Neuronal stem cell (in vitro differentiated cells): Measurements from ENCODE around the gene COL6A3.

Source experiments
- DNase-seq: peaks from one replicate; pipeline ENCODE4 v3.0.0-alpha.2; 2013; ENCODE audit warnings: low spot score
- H2AFZ ChIP-seq: one replicate; pipeline ENCODE4 v1.6.1; 2013; ENCODE audit warnings: mild to moderate bottlenecking, low read length, inconsistent platforms
- H2AK5ac ChIP-seq: 2 replicates; pipeline ENCODE4 v1.6.1; 2013; ENCODE audit warnings: low read depth, mild to moderate bottlenecking, inconsistent platforms, low read length, moderate library complexity, mixed read lengths
- H2BK120ac ChIP-seq: 2 replicates; pipeline ENCODE4 v1.6.1; 2013; ENCODE audit warnings: low read depth, mild to moderate bottlenecking, inconsistent platforms, low read length, moderate library complexity, mixed read lengths
- H2BK12ac ChIP-seq: one replicate; pipeline ENCODE4 v1.6.1; 2013; ENCODE audit warnings: low read length, inconsistent platforms
- H2BK15ac ChIP-seq: 2 replicates; pipeline ENCODE4 v1.6.1; 2013; ENCODE audit warnings: mild to moderate bottlenecking, low read length, inconsistent platforms, mixed read lengths
- H2BK5ac ChIP-seq: one replicate; pipeline ENCODE4 v1.6.1; 2013; ENCODE audit warnings: inconsistent platforms, mild to moderate bottlenecking, low read length, moderate library complexity
- H3K14ac ChIP-seq: one replicate; pipeline ENCODE4 v1.6.1; 2013; ENCODE audit warnings: low read length, inconsistent platforms
- H3K18ac ChIP-seq: 2 replicates; pipeline ENCODE4 v1.6.1; 2013; ENCODE audit warnings: low read length, inconsistent platforms
- H3K23ac ChIP-seq: 2 replicates; pipeline ENCODE4 v1.6.1; 2013; ENCODE audit warnings: low read depth, mild to moderate bottlenecking, mixed read lengths, low read length, inconsistent platforms; ENCODE audit not compliant: poor library complexity
- H3K27ac ChIP-seq: replicated peaks from 3 replicates; pipeline ENCODE4 v1.5.1; 2013; ENCODE audit warnings: low read length, inconsistent platforms
- H3K27me3 ChIP-seq, 3 experiments: 2 replicates each; pipeline ENCODE4 v1.6.1; 2013; ENCODE audit warnings: low read length in 3 of 3, mild to moderate bottlenecking in 2 of 3, inconsistent platforms in 1 of 3, low read depth in 1 of 3, mixed read lengths in 1 of 3, moderate library complexity in 1 of 3; ENCODE audit not compliant: control insufficient read depth in 3 of 3, insufficient read depth in 3 of 3
- H3K36me3 ChIP-seq, 2 donors: replicated peaks in 1 of 2; 2 replicates each; pipeline ENCODE4 v1.6.1; 2013; ENCODE audit warnings: low read length in 2 of 2; ENCODE audit not compliant: control insufficient read depth in 2 of 2, insufficient read depth in 2 of 2
- H3K4ac ChIP-seq: 2 replicates; pipeline ENCODE4 v1.6.1; 2013; ENCODE audit warnings: inconsistent platforms, mild to moderate bottlenecking, low read length, moderate library complexity
- H3K4me1 ChIP-seq, 2 donors: 1 replicate in 1 of 2; 2 replicates in 1 of 2; pipeline ENCODE4 v1.6.1; 2013; ENCODE audit warnings: low read length in 2 of 2, low read depth in 1 of 2; ENCODE audit not compliant: control insufficient read depth in 2 of 2, insufficient read depth in 1 of 2
- H3K4me2 ChIP-seq: one replicate; pipeline ENCODE4 v1.6.1; 2013; ENCODE audit warnings: mild to moderate bottlenecking, low read length, inconsistent platforms; ENCODE audit not compliant: insufficient read depth, poor library complexity, severe bottlenecking
- H3K4me3 ChIP-seq, 2 donors: 2 replicates each; pipeline ENCODE4 v1.5.1; 2013; ENCODE audit warnings: low read length in 2 of 2, mild to moderate bottlenecking in 2 of 2, inconsistent platforms in 1 of 2, moderate library complexity in 1 of 2
- H3K79me1 ChIP-seq: one replicate; pipeline ENCODE4 v1.6.1; 2013; ENCODE audit warnings: low read depth, mild to moderate bottlenecking, inconsistent platforms, low read length, moderate library complexity
- H3K9ac ChIP-seq: one replicate; pipeline ENCODE4 v1.6.1; 2013; ENCODE audit warnings: mild to moderate bottlenecking, low read depth, low read length, inconsistent platforms; ENCODE audit not compliant: poor library complexity
- H3K9me3 ChIP-seq, 2 donors: replicated peaks in 1 of 2; 2 replicates each; pipeline versions ENCODE3 to v1.6.1; 2013; ENCODE audit warnings: low read length in 2 of 2, mild to moderate bottlenecking in 2 of 2, inconsistent platforms in 1 of 2, low read depth in 1 of 2, mixed read lengths in 1 of 2, moderate library complexity in 1 of 2; ENCODE audit not compliant: control insufficient read depth in 2 of 2, insufficient read depth in 1 of 2
- H4K8ac ChIP-seq: one replicate; pipeline ENCODE4 v1.6.1; 2013; ENCODE audit warnings: low read depth, mild to moderate bottlenecking, inconsistent platforms, low read length, moderate library complexity
- H4K91ac ChIP-seq: one replicate; pipeline ENCODE4 v1.6.1; 2013; ENCODE audit warnings: low read length, low read depth, mild to moderate bottlenecking, inconsistent platforms; ENCODE audit not compliant: poor library complexity
- WGBS, 2 donors: extraction: QIAGEN DNeasy Blood & Tissue Kit; methylation state at CpG; one replicate each; pipeline ENCODE4 v1.1.7; 2013; ENCODE audit warnings: missing lambda C conversion rate in 2 of 2, mixed read lengths in 1 of 2; ENCODE audit not compliant: insufficient read length in 2 of 2, insufficient replicate concordance in 1 of 2; ENCODE audit errors: extremely low coverage in 2 of 2; 5-methylcytosine and 5-hydroxymethylcytosine counted together

Gene COL6A3

DNA sequence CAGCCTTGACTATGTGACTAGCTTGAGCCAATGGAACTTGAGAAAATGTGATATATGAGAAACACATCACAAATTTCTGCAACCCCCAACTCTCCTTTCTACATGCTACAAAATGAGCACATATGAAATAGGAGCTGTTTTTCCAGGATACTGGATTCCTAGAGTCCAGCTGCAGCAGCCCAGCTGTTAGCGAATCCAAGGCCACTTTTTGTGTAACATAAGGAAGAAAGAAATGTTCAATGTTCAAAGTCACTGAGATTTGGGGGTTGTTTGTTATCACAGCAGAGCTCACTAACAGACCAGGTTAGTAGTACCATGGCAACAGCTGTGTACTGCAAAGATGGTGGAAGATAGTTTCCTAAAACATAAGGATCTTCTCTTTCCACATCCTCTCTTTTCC, 12.6 kb upstream of the COL6A3 start:
- no peak overlapping the region for H3K27ac ChIP-seq
- WGBS, 2 donors = no CpG with 5 or more reads among the region's 1 CpG

DNA sequence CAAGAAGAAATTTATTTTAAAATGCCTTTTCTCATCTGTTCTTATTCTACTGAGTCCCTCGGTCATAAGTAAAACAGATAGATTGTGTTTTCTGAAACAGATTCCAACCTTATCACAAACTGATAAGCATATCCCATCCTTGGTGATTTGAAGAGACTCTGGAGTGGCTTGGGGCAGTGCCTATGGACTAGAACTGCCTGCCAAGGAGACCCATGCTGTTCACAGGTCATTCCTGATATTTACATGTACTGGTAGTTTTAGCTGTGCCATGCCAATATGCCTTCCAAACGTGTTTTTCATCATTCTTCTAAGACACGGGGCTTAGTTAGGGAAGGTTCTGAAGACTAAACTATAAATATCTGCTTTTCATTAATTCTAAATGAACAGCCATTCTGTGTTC, 11.4 kb upstream of the COL6A3 start:
- Histone ChIP-seq H3K4me1 (peaks cover 0 to 5% of the 10 kb centered on the region in 2 donors), H4K91ac (no peak overlapping the region), H2AK5ac (no peak overlapping the region), H3K18ac (no peak overlapping the region), H2BK5ac (no peak overlapping the region), H2BK12ac (no peak overlapping the region), H2AFZ (no peak overlapping the region), H3K9me3 (no peaks in the 10 kb centered on the region), H2BK15ac (no peak overlapping the region), H3K4me3 (no peak overlapping the region), H3K14ac (no peak overlapping the region), H3K79me1 (no peaks in the 10 kb centered on the region), H3K23ac (no peak overlapping the region), H3K27me3 (no peaks in the 10 kb centered on the region), H4K8ac (no peak overlapping the region), H3K9ac (no peak overlapping the region), H3K27ac (no peak overlapping the region), H3K4ac (no peak overlapping the region), H3K4me2 (no peak overlapping the region), H2BK120ac (no peak overlapping the region), H3K36me3 (no peaks in the 10 kb centered on the region)
- WGBS, 2 donors = no CpG with 5 or more reads among the region's 3 CpGs
- no peak for DNase-seq

More for the DNA sequence above, 12.6 kb upstream of the COL6A3 start:
- H2AK5ac ChIP-seq = no peak overlapping the region
- DNase-seq = no peak
- no peak overlapping the region for H3K4ac ChIP-seq
- H3K36me3 ChIP-seq = no peaks in the 10 kb centered on the region
- no peak overlapping the region for H3K14ac ChIP-seq
- no peak overlapping the region for H4K91ac ChIP-seq
- H3K4me2 ChIP-seq = no peak overlapping the region
- no peak overlapping the region for H2BK120ac ChIP-seq
- no peak overlapping the region for H2BK15ac ChIP-seq
- no peak overlapping the region for H3K18ac ChIP-seq
- H4K8ac ChIP-seq = no peak overlapping the region
- no peak overlapping the region for H2BK5ac ChIP-seq
- H3K27me3 ChIP-seq = no peaks in the 10 kb centered on the region
- no peaks in the 10 kb centered on the region for H3K9me3 ChIP-seq
- no peak overlapping the region for H2AFZ ChIP-seq
- H2BK12ac ChIP-seq = no peak overlapping the region
- H3K9ac ChIP-seq = no peak overlapping the region
- H3K4me1 ChIP-seq = peaks cover 0 to 4% of the 10 kb centered on the region in 2 donors
- no peaks in the 10 kb centered on the region for H3K79me1 ChIP-seq
- H3K23ac ChIP-seq = no peak overlapping the region
- H3K4me3 ChIP-seq = no peak overlapping the region

DNA sequence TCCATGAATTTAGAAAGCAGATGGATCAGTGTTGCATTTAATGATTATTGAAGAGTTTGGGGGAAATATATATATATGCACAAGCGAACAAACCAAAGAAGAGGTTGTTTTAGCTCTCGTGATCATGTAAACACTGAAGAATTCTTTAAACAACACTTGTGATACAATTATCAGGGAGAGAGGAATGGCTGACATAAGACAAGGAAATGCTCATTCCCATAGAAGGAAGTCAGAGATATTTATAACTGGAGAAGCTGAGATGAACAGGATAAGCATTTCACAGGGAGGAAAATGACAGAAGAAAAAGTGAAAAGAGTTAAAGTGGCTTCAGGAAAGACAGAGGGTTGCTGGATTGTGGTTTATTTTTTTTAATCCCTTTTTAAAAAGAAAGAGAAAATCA, 10.6 kb upstream of the COL6A3 start:
- no peak overlapping the region for H2AFZ ChIP-seq
- no peak overlapping the region for H3K9ac ChIP-seq
- no peak for DNase-seq
- H2BK15ac ChIP-seq = no peak overlapping the region
- no peaks in the 10 kb centered on the region for H3K27me3 ChIP-seq
- H3K4me2 ChIP-seq = no peak overlapping the region
- no peak overlapping the region for H2AK5ac ChIP-seq
- H3K79me1 ChIP-seq = no peaks in the 10 kb centered on the region
- H3K4me1 ChIP-seq = peaks cover 0 to 5% of the 10 kb centered on the region in 2 donors
- WGBS, 2 donors = no CpG with 5 or more reads among the region's 2 CpGs
- H3K4me3 ChIP-seq = no peak overlapping the region
- H2BK120ac ChIP-seq = no peak overlapping the region
- H3K36me3 ChIP-seq = no peaks in the 10 kb centered on the region
- no peak overlapping the region for H3K14ac ChIP-seq
- no peak overlapping the region for H4K8ac ChIP-seq
- no peak overlapping the region for H3K27ac ChIP-seq
- no peak overlapping the region for H3K18ac ChIP-seq
- no peak overlapping the region for H3K23ac ChIP-seq
- no peaks in the 10 kb centered on the region for H3K9me3 ChIP-seq
- no peak overlapping the region for H3K4ac ChIP-seq
- H2BK5ac ChIP-seq = no peak overlapping the region
- H2BK12ac ChIP-seq = no peak overlapping the region
- H4K91ac ChIP-seq = no peak overlapping the region

DNA sequence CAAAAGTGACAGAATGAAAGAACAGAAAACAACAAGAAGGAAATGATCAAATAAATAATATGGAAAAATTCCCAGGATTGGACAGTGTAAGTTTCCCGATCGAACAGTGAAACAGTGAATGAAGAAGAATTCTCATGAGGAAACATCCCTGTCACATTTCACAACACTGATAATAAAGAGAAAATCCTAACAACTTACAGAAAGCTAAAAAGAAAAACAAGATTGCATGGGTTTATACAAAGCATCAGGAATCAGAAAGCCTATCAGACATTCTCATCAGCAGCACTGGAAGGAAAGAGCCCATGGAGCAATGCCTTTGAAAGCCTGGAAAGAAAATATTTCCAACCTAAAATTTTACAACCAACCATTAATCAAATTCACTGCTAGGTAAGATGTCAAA, 9.9 kb upstream of the COL6A3 start:
- no peaks in the 10 kb centered on the region for H3K27me3 ChIP-seq
- WGBS, 2 donors = no CpG with 5 or more reads among the region's 2 CpGs

More for the DNA sequence above, 9.9 kb upstream of the COL6A3 start:
- Histone ChIP-seq H2BK5ac (no peak overlapping the region), H3K4me3 (no peak overlapping the region), H4K8ac (no peak overlapping the region), H4K91ac (no peak overlapping the region), H3K23ac (no peak overlapping the region), H3K27ac (no peak overlapping the region), H2BK15ac (no peak overlapping the region), H3K9ac (no peak overlapping the region), H3K36me3 (no peaks in the 10 kb centered on the region), H2AK5ac (no peak overlapping the region), H3K4ac (no peak overlapping the region), H3K4me2 (no peak overlapping the region), H3K4me1 (peaks cover 0 to 5% of the 10 kb centered on the region in 2 donors), H2AFZ (no peak overlapping the region), H2BK120ac (no peak overlapping the region), H3K9me3 (no peaks in the 10 kb centered on the region), H2BK12ac (no peak overlapping the region), H3K79me1 (no peaks in the 10 kb centered on the region), H3K14ac (no peak overlapping the region), H3K18ac (no peak overlapping the region)
- no peak for DNase-seq
